H9 (cell line): ENCODE measurements around the gene TP73. TPM values are rescaled to one million over a fixed set of nuclear protein-coding genes. Genes with fewer than 3 reads are reported as not detected.

ENCODE experiments used
- DNase-seq: peaks from one replicate; pipeline ENCODE4 v3.0.0-alpha.2; 2017
- H2AFZ ChIP-seq: one replicate; pipeline ENCODE4 v1.6.1; 2013; ENCODE audit warnings: mild to moderate bottlenecking, low read length, control low read depth, moderate library complexity
- H2AK5ac ChIP-seq: 2 replicates; pipeline ENCODE4 v1.6.1; 2013; ENCODE audit warnings: low read length, control low read depth, mixed read lengths; ENCODE audit not compliant: insufficient read length
- H2BK120ac ChIP-seq: one replicate; pipeline ENCODE4 v1.6.1; 2013; ENCODE audit warnings: low read depth, mild to moderate bottlenecking, low read length, control low read depth, inconsistent platforms; ENCODE audit not compliant: poor library complexity, severe bottlenecking
- H2BK12ac ChIP-seq: 2 replicates; pipeline ENCODE4 v1.6.1; 2013; ENCODE audit warnings: low read length, control low read depth, mixed read lengths, low read depth; ENCODE audit not compliant: insufficient read length
- H2BK15ac ChIP-seq: 2 replicates; pipeline ENCODE4 v1.6.1; 2013; ENCODE audit warnings: low read depth, low read length, control low read depth
- H2BK20ac ChIP-seq: one replicate; pipeline ENCODE4 v1.6.1; 2013; ENCODE audit warnings: low read depth, mild to moderate bottlenecking, low read length, control low read depth, inconsistent platforms; ENCODE audit not compliant: poor library complexity, severe bottlenecking
- H2BK5ac ChIP-seq: 2 replicates; pipeline ENCODE4 v1.6.1; 2013; ENCODE audit warnings: low read length, control low read depth, mixed read lengths; ENCODE audit not compliant: insufficient read length
- H3K14ac ChIP-seq: 2 replicates; pipeline ENCODE4 v1.6.1; 2013; ENCODE audit warnings: low read length, control low read depth; ENCODE audit not compliant: insufficient read depth
- H3K18ac ChIP-seq: 2 replicates; pipeline ENCODE4 v1.6.1; 2013; ENCODE audit warnings: low read depth, mild to moderate bottlenecking, mixed read lengths, low read length, control low read depth; ENCODE audit not compliant: insufficient read length
- H3K23ac ChIP-seq: 2 replicates; pipeline ENCODE4 v1.6.1; 2013; ENCODE audit warnings: low read length, control low read depth, mixed read lengths, low read depth; ENCODE audit not compliant: insufficient read length
- H3K23me2 ChIP-seq: 2 replicates; pipeline ENCODE4 v1.6.1; 2013; ENCODE audit warnings: low read depth, mild to moderate bottlenecking, mixed read lengths, low read length, control low read depth; ENCODE audit not compliant: insufficient read length, poor library complexity, severe bottlenecking
- H3K27ac ChIP-seq: 2 replicates; pipeline ENCODE4 v1.5.1; 2013; ENCODE audit warnings: low read length, control low read depth, mixed read lengths, low read depth; ENCODE audit not compliant: insufficient read length
- H3K27me3 ChIP-seq: 2 replicates; pipeline ENCODE4 v1.6.1; 2013; ENCODE audit warnings: low read length, control low read depth, inconsistent platforms; ENCODE audit not compliant: insufficient read depth
- H3K4ac ChIP-seq: 2 replicates; pipeline ENCODE4 v1.6.1; 2013; ENCODE audit warnings: low read depth, mild to moderate bottlenecking, control low read depth, inconsistent platforms, low read length, moderate library complexity
- H3K4me1 ChIP-seq: 2 replicates; pipeline ENCODE4 v1.6.1; 2013; ENCODE audit warnings: low read length, control low read depth, inconsistent platforms; ENCODE audit not compliant: insufficient read depth
- H3K4me2 ChIP-seq: 2 replicates; pipeline ENCODE4 v1.6.1; 2013; ENCODE audit warnings: low read length, control low read depth, mixed read lengths; ENCODE audit not compliant: insufficient read length, insufficient read depth
- H3K56ac ChIP-seq: 2 replicates; pipeline ENCODE4 v1.6.1; 2013; ENCODE audit warnings: low read depth, mild to moderate bottlenecking, mixed read lengths, low read length, control low read depth; ENCODE audit not compliant: insufficient read length
- H3K79me1 ChIP-seq: 2 replicates; pipeline ENCODE4 v1.6.1; 2013; ENCODE audit warnings: low read depth, mild to moderate bottlenecking, moderate library complexity, low read length, control low read depth, inconsistent platforms; ENCODE audit not compliant: insufficient read depth, poor library complexity, severe bottlenecking
- H3K79me2 ChIP-seq: 2 replicates; pipeline ENCODE4 v1.6.1; 2013; ENCODE audit warnings: low read length, control low read depth, inconsistent platforms; ENCODE audit not compliant: insufficient read depth
- H3K9ac ChIP-seq: 2 replicates; pipeline ENCODE4 v1.6.1; 2013; ENCODE audit warnings: low read length, control low read depth, mixed read lengths; ENCODE audit not compliant: insufficient read length; ENCODE audit errors: extremely low read depth
- H3K9me3 ChIP-seq: one replicate; pipeline ENCODE4 v1.6.1; 2013; ENCODE audit warnings: low read depth, low read length, inconsistent platforms; ENCODE audit not compliant: control insufficient read depth
- H3T11ph ChIP-seq: one replicate; pipeline ENCODE4 v1.6.1; 2013; ENCODE audit warnings: mild to moderate bottlenecking, low read length, control low read depth, inconsistent platforms
- H4K20me1 ChIP-seq: one replicate; pipeline ENCODE4 v1.6.1; 2013; ENCODE audit not compliant: control insufficient read depth, insufficient read length, insufficient read depth
- H4K5ac ChIP-seq: 2 replicates; pipeline ENCODE4 v1.6.1; 2013; ENCODE audit warnings: low read depth, mild to moderate bottlenecking, mixed read lengths, low read length, control low read depth; ENCODE audit not compliant: insufficient read length
- H4K8ac ChIP-seq: replicated peaks from 2 replicates; pipeline ENCODE4 v1.6.1; 2013; ENCODE audit warnings: low read length, control low read depth, mixed read lengths, low read depth; ENCODE audit not compliant: insufficient read length
- H4K91ac ChIP-seq: 2 replicates; pipeline ENCODE4 v1.6.1; 2013; ENCODE audit warnings: low read depth, mild to moderate bottlenecking, moderate library complexity, mixed read lengths, low read length, control low read depth; ENCODE audit not compliant: insufficient read length
- H3K27ac Mint-ChIP-seq, 3 experiments: 2 replicates in 2 of 3; 3 replicates in 1 of 3; pipeline ENCODE4 v1.8.0; 2020 to 2021; ENCODE audit warnings: mixed read lengths in 3 of 3, mild to moderate bottlenecking in 1 of 3, moderate library complexity in 1 of 3
- H3K27me3 Mint-ChIP-seq: 2 replicates; pipeline ENCODE4 v1.8.0; 2021; ENCODE audit warnings: low read depth, mild to moderate bottlenecking, moderate library complexity, mixed read lengths
- H3K36me3 Mint-ChIP-seq, 3 experiments: 2 replicates in 2 of 3; 3 replicates in 1 of 3; pipeline ENCODE4 v1.8.0; 2020 to 2021; ENCODE audit warnings: low read depth in 3 of 3, mixed read lengths in 3 of 3; ENCODE audit not compliant: insufficient read depth in 1 of 3
- H3K4me1 Mint-ChIP-seq, 2 experiments: 2 replicates each; pipeline ENCODE4 v1.8.0; 2020; ENCODE audit warnings: mixed read lengths in 2 of 2
- H3K4me3 Mint-ChIP-seq, 2 experiments: 2 replicates in 1 of 2; 3 replicates in 1 of 2; pipeline ENCODE4 v1.8.0; 2020 to 2021; ENCODE audit warnings: mild to moderate bottlenecking in 2 of 2, mixed read lengths in 2 of 2, moderate library complexity in 1 of 2
- H3K9me3 Mint-ChIP-seq, 2 experiments: 2 replicates in 1 of 2; 3 replicates in 1 of 2; pipeline ENCODE4 v1.8.0; 2020; ENCODE audit warnings: mild to moderate bottlenecking in 2 of 2, mixed read lengths in 2 of 2, moderate library complexity in 1 of 2
- WGBS: extraction: QIAGEN DNeasy Blood & Tissue Kit; methylation state at CpG from one replicate; pipeline ENCODE4 v1.1.7; 2013; ENCODE audit warnings: missing lambda C conversion rate, low lambda C conversion rate, mixed read lengths; ENCODE audit not compliant: insufficient read length; ENCODE audit errors: extremely low coverage; 5-methylcytosine and 5-hydroxymethylcytosine counted together
- total RNA-seq: library from RNA; stranded (reverse); gene quantifications from 2 replicates; pipeline ENCODE4 v1.2.1, GENCODE V29; 2021
- TF ChIP-seq, protein P1 (sequence below): fragments of 200-600 bp; sonication (generic); conservative IDR thresholded peaks from 3 replicates; pipeline ENCODE4 v1.8.0; 2021; ENCODE audit warnings: antibody characterized with exemption, mild to moderate bottlenecking

TP73 gene
- total RNA-seq, 1 experiment from 2014 or later: 4.7 TPM

DNA sequence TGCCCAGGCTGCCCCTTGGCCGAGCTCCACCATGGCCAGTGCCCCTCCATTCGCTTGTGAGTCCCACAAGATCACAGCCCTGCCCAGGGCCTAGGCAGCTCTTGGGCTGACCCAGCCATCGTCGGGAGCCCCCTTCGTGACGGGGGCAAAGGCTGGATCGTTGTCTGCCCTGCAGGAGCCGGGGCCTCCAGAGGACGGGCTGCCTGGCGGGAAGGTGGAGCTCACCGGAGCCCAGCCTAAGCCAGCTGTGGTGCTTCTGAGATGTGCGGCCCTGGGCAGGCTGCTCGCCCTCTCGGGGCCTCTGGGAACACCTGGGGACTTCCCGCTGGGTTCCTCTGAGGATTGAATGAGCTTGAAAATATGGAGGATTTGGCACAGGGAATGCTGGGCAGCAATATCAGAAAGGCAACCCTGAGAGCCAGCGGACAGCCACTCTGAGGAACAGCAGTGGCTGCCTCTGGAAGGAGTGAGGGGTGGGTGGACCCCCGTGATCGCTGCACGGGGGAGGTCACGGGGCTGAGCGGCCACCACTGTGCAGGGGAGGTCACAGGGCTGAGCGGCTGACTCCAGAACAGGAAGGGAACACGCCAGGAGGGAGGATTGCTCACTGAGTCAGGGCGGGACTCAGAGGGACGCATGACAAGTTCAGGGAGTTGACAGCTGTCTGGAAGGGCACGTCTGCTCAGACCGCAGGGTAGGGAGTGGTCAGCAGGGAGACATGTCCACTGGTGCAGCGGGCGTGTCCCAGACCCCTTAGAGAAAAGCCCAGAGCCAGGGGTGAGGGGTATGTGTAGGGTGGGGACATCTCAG is 19.3 kb downstream of the TP73 start:
- H4K91ac ChIP-seq: no peak overlapping the region
- no peaks in the 10 kb centered on the region for H4K20me1 ChIP-seq
- H3K4me2 ChIP-seq: no peak overlapping the region
- H2BK12ac ChIP-seq: no peak overlapping the region
- WGBS: no CpG with 5 or more reads among the region's 29 CpGs
- H2AK5ac ChIP-seq: no peak overlapping the region
- H3K56ac ChIP-seq: no peak overlapping the region
- no peaks in the 10 kb centered on the region for H3K27me3 ChIP-seq
- H3K4me1 ChIP-seq: no peaks in the 10 kb centered on the region
- no peaks in the 10 kb centered on the region for H3K9me3 ChIP-seq
- Mint-ChIP-seq H3K9me3 (no peaks in the 10 kb centered on the region), H3K27me3 (peaks cover 37% of the 10 kb centered on the region), H3K4me1 (peaks cover 31 to 51% of the 10 kb centered on the region in 2 experiments), H3K36me3 (no peaks in the 10 kb centered on the region; a peak in 1 of 7 replicates), H3K4me3 (no peak overlapping the region), H3K27ac (no peak overlapping the region; a peak in 1 of 7 replicates)
- no peak overlapping the region for H3K27ac ChIP-seq
- DNase-seq: peak; percentile 33
- H3K79me2 ChIP-seq: no peaks in the 10 kb centered on the region
- no peaks in the 10 kb centered on the region for H3K23me2 ChIP-seq
- H2BK15ac ChIP-seq: no peak overlapping the region
- no peak overlapping the region for H2BK5ac ChIP-seq
- no peaks in the 10 kb centered on the region for H3K79me1 ChIP-seq
- no peak overlapping the region for H2BK120ac ChIP-seq
- no peak overlapping the region for H2AFZ ChIP-seq
- H3T11ph ChIP-seq: no peak overlapping the region
- no peak overlapping the region for H3K4ac ChIP-seq
- H3K14ac ChIP-seq: peak overlapping the region; percentile 22; the same call in 1 of the 2 replicates
- no peak overlapping the region for H4K8ac ChIP-seq
- H2BK20ac ChIP-seq: no peak overlapping the region
- no peak overlapping the region for H3K9ac ChIP-seq
- no peak overlapping the region for H3K18ac ChIP-seq
- H4K5ac ChIP-seq: no peak overlapping the region
- no peak overlapping the region for H3K23ac ChIP-seq
- TF ChIP-seq, protein P1, sequence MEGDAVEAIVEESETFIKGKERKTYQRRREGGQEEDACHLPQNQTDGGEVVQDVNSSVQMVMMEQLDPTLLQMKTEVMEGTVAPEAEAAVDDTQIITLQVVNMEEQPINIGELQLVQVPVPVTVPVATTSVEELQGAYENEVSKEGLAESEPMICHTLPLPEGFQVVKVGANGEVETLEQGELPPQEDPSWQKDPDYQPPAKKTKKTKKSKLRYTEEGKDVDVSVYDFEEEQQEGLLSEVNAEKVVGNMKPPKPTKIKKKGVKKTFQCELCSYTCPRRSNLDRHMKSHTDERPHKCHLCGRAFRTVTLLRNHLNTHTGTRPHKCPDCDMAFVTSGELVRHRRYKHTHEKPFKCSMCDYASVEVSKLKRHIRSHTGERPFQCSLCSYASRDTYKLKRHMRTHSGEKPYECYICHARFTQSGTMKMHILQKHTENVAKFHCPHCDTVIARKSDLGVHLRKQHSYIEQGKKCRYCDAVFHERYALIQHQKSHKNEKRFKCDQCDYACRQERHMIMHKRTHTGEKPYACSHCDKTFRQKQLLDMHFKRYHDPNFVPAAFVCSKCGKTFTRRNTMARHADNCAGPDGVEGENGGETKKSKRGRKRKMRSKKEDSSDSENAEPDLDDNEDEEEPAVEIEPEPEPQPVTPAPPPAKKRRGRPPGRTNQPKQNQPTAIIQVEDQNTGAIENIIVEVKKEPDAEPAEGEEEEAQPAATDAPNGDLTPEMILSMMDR: no peak
